ENCODE results near the gene SLC25A6. TPM values are rescaled to one million over a fixed set of nuclear protein-coding genes. Genes with fewer than 3 reads are reported as not detected.

SLC25A6 gene
- total and polyA plus RNA-seq, 2 donors (not counting 3 experiments of a cell fraction or from before 2014, with no cell fraction given): 410 to 1,153 TPM

- Histone ChIP-seq H3K36me3 (ENCODE audit: control insufficient read depth in 2 of 2, extremely low read depth in 1 of 2, insufficient read depth in 2 of 2, low read length in 2 of 2) (peaks cover 31 to 57% of the 10 kb centered on the region in 2 experiments), H3K27ac (ENCODE audit: insufficient read depth, low read depth, low read length) (no peak overlapping the region), H3K79me2 (ENCODE audit: control insufficient read depth, insufficient read depth, low read length) (peaks cover 43% of the 10 kb centered on the region), H3K4me2 (ENCODE audit: insufficient read depth, low read length) (no peak overlapping the region), H3K4me3 (replicated peaks in 1 of 3; ENCODE audit: insufficient read depth in 1 of 3, low read depth in 1 of 3, low read length in 3 of 3) (no peak overlapping the region), H4K20me1 (replicated peaks; ENCODE audit: control insufficient read depth, extremely low read depth, insufficient read depth, low read length) (no peaks in the 10 kb centered on the region), H3K9ac (replicated peaks; ENCODE audit: extremely low read depth, insufficient read depth, low read length) (no peak overlapping the region), H3K9me1 (replicated peaks; ENCODE audit: control insufficient read depth, extremely low read depth, insufficient read depth, low read length) (no peaks in the 10 kb centered on the region), H3K4me1 (ENCODE audit: control insufficient read depth, extremely low read depth, insufficient read depth, low read length) (peaks cover 6% of the 10 kb centered on the region), H3K9me3 (replicated peaks; ENCODE audit: control insufficient read depth, insufficient read depth, low read length) (no peaks in the 10 kb centered on the region), H2AFZ (ENCODE audit: low read depth, low read length) (no peak overlapping the region), H3K27me3 (ENCODE audit: control insufficient read depth in 2 of 2, insufficient read depth in 2 of 2, low read length in 2 of 2) (no peaks in the 10 kb centered on the region)
- BruUV-seq (replicated peaks): no TSS peak
- ChIA-PET POLR2A (no interaction called here), CTCF (no interaction called here)
- no peak for DNase-seq (ENCODE audit: low read depth, low spot score)
- dilution Hi-C loops (cut with MboI; ENCODE audit: extremely low pct_ligation_motif_present, low sequenced_read_pairs): no loop called here
- TF ChIP-seq EZH2 (IDR thresholded peaks at IDR 0.05; ENCODE audit: borderline replicate concordance, low read depth, low read length, severe bottlenecking): no peak
- peak; percentile 11 for TF ChIP-seq POLR2AphosphoS5 (IDR thresholded peaks at IDR 0.05; ENCODE audit: insufficient read depth, low read depth, low read length)
- no peak for FAIRE-seq
- intact Hi-C loops (cut with micrococcal nuclease): no loop called here
Measured at GRCh38 chrX:1385253-1386223, 6.4 kb downstream of the SLC25A6 start.

- Histone ChIP-seq H4K20me1 (replicated peaks; ENCODE audit: control insufficient read depth, extremely low read depth, insufficient read depth, low read length) (no peaks in the 10 kb centered on the region), H3K4me3 (replicated peaks in 1 of 3; ENCODE audit: insufficient read depth in 1 of 3, low read depth in 1 of 3, low read length in 3 of 3) (no peak overlapping the region), H3K36me3 (ENCODE audit: control insufficient read depth in 2 of 2, extremely low read depth in 1 of 2, insufficient read depth in 2 of 2, low read length in 2 of 2) (peaks cover 29 to 51% of the 10 kb centered on the region in 2 experiments), H2AFZ (ENCODE audit: low read depth, low read length) (no peak overlapping the region), H3K9ac (replicated peaks; ENCODE audit: extremely low read depth, insufficient read depth, low read length) (no peak overlapping the region), H3K27me3 (ENCODE audit: control insufficient read depth in 2 of 2, insufficient read depth in 2 of 2, low read length in 2 of 2) (no peaks in the 10 kb centered on the region), H3K27ac (ENCODE audit: insufficient read depth, low read depth, low read length) (no peak overlapping the region), H3K9me1 (replicated peaks; ENCODE audit: control insufficient read depth, extremely low read depth, insufficient read depth, low read length) (no peaks in the 10 kb centered on the region), H3K9me3 (replicated peaks; ENCODE audit: control insufficient read depth, insufficient read depth, low read length) (no peaks in the 10 kb centered on the region), H3K4me1 (ENCODE audit: control insufficient read depth, extremely low read depth, insufficient read depth, low read length) (no peaks in the 10 kb centered on the region), H3K4me2 (ENCODE audit: insufficient read depth, low read length) (no peak overlapping the region), H3K79me2 (ENCODE audit: control insufficient read depth, insufficient read depth, low read length) (peaks cover 35% of the 10 kb centered on the region)
- ChIA-PET CTCF (no interaction called here), POLR2A (no interaction called here)
- FAIRE-seq (no peak), DNase-seq (ENCODE audit: low read depth, low spot score) (no peak)
- TF ChIP-seq JUN (IDR thresholded peaks at IDR 0.05; ENCODE audit: borderline replicate concordance, insufficient read depth, insufficient read length, low read depth) (no peak), EZH2 (IDR thresholded peaks at IDR 0.05; ENCODE audit: borderline replicate concordance, low read depth, low read length, severe bottlenecking) (no peak), POLR2A (IDR thresholded peaks at IDR 0.05; ENCODE audit: low read depth, low read length) (no peak), MYC (IDR thresholded peaks at IDR 0.05; ENCODE audit: low read depth, low read length) (no peak), MAX (IDR thresholded peaks at IDR 0.05; ENCODE audit: insufficient read depth, insufficient read length) (no peak), GATA2 (IDR thresholded peaks at IDR 0.05; ENCODE audit: insufficient read depth, insufficient read length, low read depth, low read length) (no peak), CTCF (IDR thresholded peaks at IDR 0.05; ENCODE audit: extremely low read depth in 1 of 2, insufficient read depth in 1 of 2, low read depth in 1 of 2, low read length in 2 of 2) (no peak)
- intact Hi-C loops (cut with micrococcal nuclease) (no loop called here), dilution Hi-C loops (cut with MboI; ENCODE audit: extremely low pct_ligation_motif_present, low sequenced_read_pairs) (no loop called here)
- BruUV-seq (replicated peaks): no TSS peak
Measured at GRCh38 chrX:1384658-1385252, 7.2 kb downstream of the SLC25A6 start.

Data from endothelial cell of umbilical vein (primary cell).